Left ventricle myocardium inferior (tissue), 1 donor: ENCODE results near the gene GPR15LG. TPM values are rescaled to one million over a fixed set of nuclear protein-coding genes. Genes with fewer than 3 reads are reported as not detected.
"Not testable (repeated sequence)": the region's sequence is repeated elsewhere in the genome, so short reads cannot be mapped to it uniquely, and the experiment has no call there.

Experiments used
- DNase-seq: peaks from one replicate; pipeline ENCODE4 v3.0.0-alpha.2; 2020
- H3K27ac ChIP-seq: fragments of 200-600 bp; replicated peaks from 2 replicates; pipeline ENCODE4 v1.8.0; 2021
- H3K27me3 ChIP-seq: fragments of 200-600 bp; 2 replicates; pipeline ENCODE4 v1.8.0; 2021; ENCODE audit warnings: low read depth
- H3K36me3 ChIP-seq: fragments of 200-600 bp; 2 replicates; pipeline ENCODE4 v1.8.0; 2021
- H3K4me1 ChIP-seq: fragments of 200-600 bp; 2 replicates; pipeline ENCODE4 v1.8.0; 2021
- H3K4me3 ChIP-seq: fragments of 200-600 bp; 2 replicates; pipeline ENCODE4 v1.8.0; 2021; ENCODE audit warnings: mild to moderate bottlenecking, moderate library complexity
- H3K9me3 ChIP-seq: fragments of 200-600 bp; replicated peaks from 2 replicates; pipeline ENCODE4 v1.8.0; 2021
- intact Hi-C: fragments of 100-400 bp; cut with micrococcal nuclease; formaldehyde crosslinking; loops from one replicate; pipeline ENCODE4 v1.11.0; 2022
- total RNA-seq: library from RNA; stranded (reverse); fragmentation: NEBNext Ultra II Directional; extraction: Animal tissue kit (Norgen Biotek cat#: 25700); gene quantifications from one replicate; pipeline ENCODE4 v1.2.1, GENCODE V29; 2021
- TF ChIP-seq, protein P1 (sequence below): fragments of 200-600 bp; IDR thresholded peaks from 2 replicates; pipeline ENCODE4 v1.8.0; 2021; ENCODE audit warnings: antibody characterized with exemption, mild to moderate bottlenecking, borderline replicate concordance
- donor health status: DM: no; HTN: yes; CAD: no; lungs with severe emphysema.

The GPR15LG gene
- total RNA-seq, 1 donor from 2014 or later: not detected

DNA sequence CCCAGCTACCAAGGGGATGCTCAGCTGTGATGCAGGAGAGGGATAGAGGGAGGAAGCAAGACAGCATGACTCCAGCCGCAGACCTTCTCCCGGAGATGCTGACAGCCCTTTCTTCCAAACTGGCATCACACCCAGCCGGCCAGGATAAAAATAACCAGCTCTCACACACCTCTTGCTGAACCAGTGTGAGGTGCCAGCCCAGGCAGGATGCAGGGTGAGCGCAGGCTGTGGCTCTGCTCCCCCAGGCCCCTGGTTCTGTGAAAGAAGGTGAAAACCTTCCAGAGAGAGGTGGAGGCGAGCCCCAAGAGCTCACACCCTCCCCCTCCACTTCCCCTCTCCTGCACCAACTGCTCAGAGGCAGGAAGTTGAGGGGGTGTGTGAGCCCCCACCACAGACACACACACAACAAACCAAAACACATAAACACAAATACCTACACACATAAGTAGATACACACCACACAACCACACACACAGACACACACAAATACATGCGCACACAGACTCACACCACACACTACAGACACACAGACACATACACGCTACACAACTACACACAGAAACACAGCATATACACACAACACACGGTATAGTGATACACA lies 4.0 kb downstream of the GPR15LG start:
- Histone ChIP-seq H3K36me3 (no peaks in the 10 kb centered on the region), H3K4me1 (no peaks in the 10 kb centered on the region), H3K4me3 (no peak overlapping the region), H3K27me3 (no peaks in the 10 kb centered on the region), H3K9me3 (no peaks in the 10 kb centered on the region), H3K27ac (no peak overlapping the region)
- intact Hi-C loops: no loop called here
- TF ChIP-seq, protein P1, sequence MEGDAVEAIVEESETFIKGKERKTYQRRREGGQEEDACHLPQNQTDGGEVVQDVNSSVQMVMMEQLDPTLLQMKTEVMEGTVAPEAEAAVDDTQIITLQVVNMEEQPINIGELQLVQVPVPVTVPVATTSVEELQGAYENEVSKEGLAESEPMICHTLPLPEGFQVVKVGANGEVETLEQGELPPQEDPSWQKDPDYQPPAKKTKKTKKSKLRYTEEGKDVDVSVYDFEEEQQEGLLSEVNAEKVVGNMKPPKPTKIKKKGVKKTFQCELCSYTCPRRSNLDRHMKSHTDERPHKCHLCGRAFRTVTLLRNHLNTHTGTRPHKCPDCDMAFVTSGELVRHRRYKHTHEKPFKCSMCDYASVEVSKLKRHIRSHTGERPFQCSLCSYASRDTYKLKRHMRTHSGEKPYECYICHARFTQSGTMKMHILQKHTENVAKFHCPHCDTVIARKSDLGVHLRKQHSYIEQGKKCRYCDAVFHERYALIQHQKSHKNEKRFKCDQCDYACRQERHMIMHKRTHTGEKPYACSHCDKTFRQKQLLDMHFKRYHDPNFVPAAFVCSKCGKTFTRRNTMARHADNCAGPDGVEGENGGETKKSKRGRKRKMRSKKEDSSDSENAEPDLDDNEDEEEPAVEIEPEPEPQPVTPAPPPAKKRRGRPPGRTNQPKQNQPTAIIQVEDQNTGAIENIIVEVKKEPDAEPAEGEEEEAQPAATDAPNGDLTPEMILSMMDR: no peak
- DNase-seq: peak; percentile 44

DNA sequence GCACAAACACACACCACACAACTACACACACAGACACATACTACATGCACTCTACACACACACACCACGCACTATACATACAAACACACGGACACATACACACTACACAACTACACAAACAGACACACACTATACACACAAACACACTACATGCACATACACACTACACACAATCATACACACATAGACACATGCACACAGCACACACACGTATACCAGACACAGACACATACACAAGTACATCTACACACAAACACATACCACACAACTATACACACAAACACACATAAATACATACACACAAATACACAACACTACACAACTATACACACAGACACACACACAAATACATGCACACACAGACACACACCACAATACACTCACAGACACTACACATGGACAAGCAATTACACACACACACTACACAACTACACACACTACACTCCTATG lies 4.6 kb downstream of the GPR15LG start:
- H3K36me3 ChIP-seq: no peaks in the 10 kb centered on the region
- H3K27ac ChIP-seq: no peak overlapping the region
- peaks cover 2% of the 10 kb centered on the region for H3K27me3 ChIP-seq
- DNase-seq: no peak
- TF ChIP-seq, protein P1: no peak
- no peak overlapping the region for H3K4me3 ChIP-seq
- H3K9me3 ChIP-seq: no peaks in the 10 kb centered on the region
- intact Hi-C loops: no loop called here
- no peaks in the 10 kb centered on the region for H3K4me1 ChIP-seq

DNA sequence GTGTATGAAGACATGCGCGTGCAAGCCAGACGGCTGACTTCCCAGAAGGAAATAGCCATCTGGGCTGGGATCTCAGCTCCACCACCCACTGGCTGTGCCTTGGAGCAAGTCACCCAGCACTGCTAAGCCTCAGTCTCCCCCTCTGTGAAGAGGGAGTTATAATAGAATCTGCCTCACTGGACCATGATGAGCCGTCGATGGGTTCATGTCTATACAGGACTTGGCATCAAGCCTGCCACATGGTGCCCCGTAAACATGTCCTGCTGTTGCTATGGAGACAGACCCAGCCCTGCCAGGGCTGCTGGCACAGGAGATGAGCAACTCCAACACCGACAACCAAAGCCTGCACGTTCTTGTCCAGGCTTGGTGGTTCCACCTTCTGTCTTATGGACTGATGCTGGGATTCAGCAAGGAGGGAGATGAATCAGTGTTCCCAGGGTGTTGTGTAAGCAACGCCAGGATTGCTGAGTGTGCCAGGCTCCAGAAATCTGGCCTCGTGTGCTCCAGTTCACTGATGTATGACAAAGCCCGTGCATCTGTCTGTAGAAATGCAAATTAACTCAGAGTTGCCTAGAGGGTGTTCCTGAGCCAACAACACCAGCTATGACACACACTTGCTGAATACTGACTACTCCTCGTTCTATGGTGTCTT lies 5.6 kb downstream of the GPR15LG start:
- Histone ChIP-seq H3K9me3 (no peaks in the 10 kb centered on the region), H3K27ac (no peak overlapping the region), H3K4me1 (no peaks in the 10 kb centered on the region), H3K4me3 (no peak overlapping the region), H3K27me3 (peaks cover 12% of the 10 kb centered on the region), H3K36me3 (no peaks in the 10 kb centered on the region)
- TF ChIP-seq, protein P1: no peak
- intact Hi-C loops: no loop called here
- DNase-seq: no peak

DNA sequence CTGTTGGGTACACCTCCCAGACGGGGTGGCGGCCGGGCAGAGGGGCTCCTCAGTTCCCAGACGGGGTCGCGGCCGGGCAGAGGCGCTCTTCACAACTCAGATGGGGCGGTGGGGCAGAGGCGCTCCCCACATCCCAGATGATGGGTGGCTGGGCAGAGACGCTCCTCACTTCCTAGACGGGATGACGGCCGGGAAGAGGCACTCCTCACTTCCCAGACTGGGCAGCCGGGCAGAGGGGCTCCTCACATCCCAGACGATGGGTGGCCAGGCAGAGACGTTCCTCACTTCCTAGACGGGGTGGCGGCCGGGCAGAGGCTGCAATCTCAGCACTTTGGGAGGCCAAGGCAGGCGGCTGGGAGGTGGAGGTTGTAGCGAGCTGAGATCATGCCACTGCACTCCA lies 6.8 kb downstream of the GPR15LG start:
- H3K4me1 ChIP-seq, H3K27ac ChIP-seq, intact Hi-C loops, H3K36me3 ChIP-seq, DNase-seq, H3K4me3 ChIP-seq, H3K9me3 ChIP-seq: not testable (repeated sequence)
- H3K27me3 ChIP-seq: peaks cover 21% of the 10 kb centered on the region

DNA sequence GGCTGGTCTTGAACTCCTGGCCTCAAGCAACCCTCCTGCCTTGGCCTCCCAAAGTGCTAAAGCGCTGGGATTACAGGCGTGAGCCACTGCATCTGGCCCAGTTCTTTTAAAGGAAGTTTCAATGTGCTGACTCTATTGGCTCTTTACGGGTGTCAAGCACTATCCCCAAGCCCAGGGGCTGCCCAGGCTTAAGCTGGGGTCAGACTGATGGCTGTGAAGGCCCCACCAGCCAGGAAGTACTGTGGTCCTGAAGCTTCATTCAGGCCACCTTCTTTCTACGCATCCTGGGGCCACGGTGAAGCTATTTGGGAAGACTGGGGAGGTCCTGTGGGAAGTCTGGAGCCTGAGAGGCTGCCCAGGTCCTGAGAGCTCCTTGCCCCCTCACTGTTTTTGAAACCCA lies 8.0 kb downstream of the GPR15LG start:
- TF ChIP-seq, protein P1: no peak
- no peak overlapping the region for H3K4me3 ChIP-seq
- intact Hi-C loops: no loop called here
- H3K4me1 ChIP-seq: no peaks in the 10 kb centered on the region
- peaks cover 32% of the 10 kb centered on the region for H3K27me3 ChIP-seq
- H3K9me3 ChIP-seq: no peaks in the 10 kb centered on the region
- no peak overlapping the region for H3K27ac ChIP-seq
- no peak for DNase-seq
- H3K36me3 ChIP-seq: no peaks in the 10 kb centered on the region

DNA sequence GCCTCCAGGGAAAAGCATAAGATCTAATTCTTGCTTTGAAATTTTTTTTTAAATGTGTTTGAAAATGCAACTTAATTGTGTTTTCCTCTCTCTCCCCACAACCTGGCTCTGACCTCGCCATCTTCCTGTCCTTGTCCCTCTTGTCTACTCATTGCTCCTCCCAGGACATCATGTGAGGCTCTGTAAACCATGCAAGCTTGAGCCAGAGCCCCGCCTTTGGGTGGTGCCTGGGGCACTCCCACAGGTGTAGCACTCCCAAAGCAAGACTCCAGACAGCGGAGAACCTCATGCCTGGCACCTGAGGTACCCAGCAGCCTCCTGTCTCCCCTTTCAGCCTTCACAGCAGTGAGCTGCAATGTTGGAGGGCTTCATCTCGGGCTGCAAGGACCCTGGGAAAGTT lies 10.9 kb downstream of the GPR15LG start:
- TF ChIP-seq, protein P1: no peak
- H3K27me3 ChIP-seq: peaks cover 44% of the 10 kb centered on the region
- no peak overlapping the region for H3K27ac ChIP-seq
- DNase-seq: no peak
- no peaks in the 10 kb centered on the region for H3K36me3 ChIP-seq
- no peaks in the 10 kb centered on the region for H3K4me1 ChIP-seq
- intact Hi-C loops: no loop called here
- H3K9me3 ChIP-seq: no peaks in the 10 kb centered on the region
- no peak overlapping the region for H3K4me3 ChIP-seq
